Epithelial cell of esophagus (primary cell): Measurements from ENCODE around the gene CHD9NB.

Experiments used
- DNase-seq: peaks from one replicate; pipeline ENCODE4 v3.0.0; 2010; ENCODE audit warnings: low read depth
- H3K4me3 ChIP-seq: 2 replicates; pipeline ENCODE4 v1.5.1; 2011; ENCODE audit warnings: mild to moderate bottlenecking, low read length, control low read depth
- CTCF ChIP-seq: IDR thresholded peaks from 2 replicates; pipeline ENCODE4 v1.5.1; 2011; ENCODE audit warnings: low read depth, mild to moderate bottlenecking, low read length, control low read depth, inconsistent platforms; ENCODE audit not compliant: insufficient read depth; ENCODE audit errors: missing control alignments

CHD9NB gene

GRCh38 chr16:53024045-53024444 lies 28.7 kb downstream of the CHD9NB start:
- TF ChIP-seq CTCF = no peak
- DNase-seq = peak; percentile 38
- H3K4me3 ChIP-seq = no peak overlapping the region

- H3K4me3 ChIP-seq = no peak overlapping the region
- peak; percentile 61 for TF ChIP-seq CTCF
- peak; percentile 61 for DNase-seq
Measured at GRCh38 chr16:53022374-53022773, 30.3 kb downstream of the CHD9NB start.

GRCh38 chr16:53018834-53019416 lies 33.8 kb downstream of the CHD9NB start:
- DNase-seq = no peak
- no peak for TF ChIP-seq CTCF
- no peak overlapping the region for H3K4me3 ChIP-seq

GRCh38 chr16:53014287-53014686 lies 38.4 kb downstream of the CHD9NB start:
- no peak for DNase-seq
- H3K4me3 ChIP-seq = no peak overlapping the region
- no peak for TF ChIP-seq CTCF

- TF ChIP-seq CTCF = no peak
- DNase-seq = no peak
- H3K4me3 ChIP-seq = no peak overlapping the region
Measured at GRCh38 chr16:53007095-53007494, 45.6 kb downstream of the CHD9NB start.

- no peak for DNase-seq
- H3K4me3 ChIP-seq = no peak overlapping the region
- TF ChIP-seq CTCF = no peak
Measured at GRCh38 chr16:52997922-52998321, 54.8 kb downstream of the CHD9NB start.

GRCh38 chr16:52994942-52995341 lies 57.8 kb downstream of the CHD9NB start:
- TF ChIP-seq CTCF = no peak
- DNase-seq = no peak

More at GRCh38 chr16:52994942-52995341, 57.8 kb downstream of the CHD9NB start:
- no peak overlapping the region for H3K4me3 ChIP-seq
